Ectodermal cell (in vitro differentiated cells): ENCODE data around the gene SETDB1.
A peak's percentile ranks its signal among the peaks of the same experiment; 100 is the strongest.

Source experiments
- H3K27ac ChIP-seq: 2 replicates; pipeline ENCODE4 v1.7.0; 2013; ENCODE audit warnings: mild to moderate bottlenecking, low read depth, low read length; ENCODE audit not compliant: insufficient read depth, poor library complexity, severe bottlenecking
- H3K27me3 ChIP-seq: 2 replicates; pipeline ENCODE4 v1.7.0; 2013; ENCODE audit warnings: mild to moderate bottlenecking, low read length; ENCODE audit not compliant: insufficient read depth, control insufficient read depth, poor library complexity, severe bottlenecking
- H3K36me3 ChIP-seq: one replicate; pipeline ENCODE4 v1.7.0; 2013; ENCODE audit warnings: low read length; ENCODE audit not compliant: control insufficient read depth, insufficient read depth
- H3K4me1 ChIP-seq: one replicate; pipeline ENCODE4 v1.7.0; 2013; ENCODE audit warnings: low read length; ENCODE audit not compliant: control insufficient read depth, insufficient read depth
- H3K4me3 ChIP-seq: 2 replicates; pipeline ENCODE4 v1.7.0; 2013; ENCODE audit warnings: low read depth, low read length, control low read depth; ENCODE audit not compliant: insufficient read depth
- H3K9me3 ChIP-seq: 2 replicates; pipeline ENCODE4 v1.7.0; 2013; ENCODE audit warnings: mild to moderate bottlenecking, low read length, moderate library complexity; ENCODE audit not compliant: control insufficient read depth
- WGBS, 2 experiments: methylation state at CpG; one replicate each; pipeline ENCODE4 v1.1.7; 2013; ENCODE audit warnings: missing lambda C conversion rate in 2 of 2; 5-methylcytosine and 5-hydroxymethylcytosine counted together

SETDB1 gene

DNA sequence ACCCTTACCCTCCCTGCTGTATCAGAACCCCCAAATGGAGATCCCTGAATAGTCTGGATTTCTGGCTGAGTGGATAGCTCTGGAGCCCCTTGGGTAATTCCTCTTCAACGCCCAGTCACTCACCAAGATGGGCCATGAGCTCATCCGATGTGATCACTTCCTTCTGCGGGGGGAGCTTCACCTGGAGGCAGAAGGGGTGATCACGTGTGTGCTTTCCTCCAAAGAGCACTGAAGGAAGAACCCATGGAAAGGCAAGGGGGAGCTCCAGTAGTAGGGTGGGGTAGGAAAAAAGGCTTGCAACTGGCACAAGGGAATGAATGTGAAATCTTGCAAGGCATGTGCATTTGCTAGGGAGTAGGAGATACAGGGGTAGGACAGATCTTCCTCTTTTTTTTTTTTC is 75.4 kb downstream of the SETDB1 start:
- H3K27me3 ChIP-seq, result no peaks in the 10 kb centered on the region
- H3K9me3 ChIP-seq, result no peaks in the 10 kb centered on the region
- H3K4me3 ChIP-seq, result no peak overlapping the region
- peaks cover 9% of the 10 kb centered on the region for H3K4me1 ChIP-seq
- H3K36me3 ChIP-seq, result no peaks in the 10 kb centered on the region
- H3K27ac ChIP-seq, result no peak overlapping the region
- WGBS, 2 experiments, result 88 to 90% methylated on average over 4 of the region's 4 CpGs

DNA sequence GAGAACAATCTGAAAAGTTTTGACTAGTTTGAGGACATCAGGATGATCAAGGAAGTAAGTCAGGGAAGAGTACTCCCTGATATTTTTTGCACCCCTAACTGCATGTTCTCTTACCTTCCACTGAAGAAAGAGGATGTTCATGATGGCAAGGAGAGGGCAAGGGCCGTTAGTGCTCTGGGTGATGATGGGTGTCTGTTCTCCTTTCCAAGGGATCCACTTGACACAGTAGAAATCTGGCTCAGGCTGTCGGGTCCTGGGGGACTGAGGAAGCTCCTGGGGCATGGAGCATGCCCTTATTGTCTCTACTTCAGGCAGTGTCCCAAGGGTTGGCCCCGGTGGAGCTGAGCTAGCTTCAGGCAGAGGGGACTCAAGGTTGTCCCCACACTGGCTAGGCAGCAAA is 75.9 kb downstream of the SETDB1 start:
- no peak overlapping the region for H3K4me3 ChIP-seq
- H3K27ac ChIP-seq, result no peak overlapping the region
- H3K27me3 ChIP-seq, result no peaks in the 10 kb centered on the region
- H3K4me1 ChIP-seq, result peaks cover 9% of the 10 kb centered on the region
- H3K9me3 ChIP-seq, result no peaks in the 10 kb centered on the region
- 93 to 98% methylated on average over 3 of the region's 3 CpGs for WGBS, 2 experiments
- no peaks in the 10 kb centered on the region for H3K36me3 ChIP-seq

DNA sequence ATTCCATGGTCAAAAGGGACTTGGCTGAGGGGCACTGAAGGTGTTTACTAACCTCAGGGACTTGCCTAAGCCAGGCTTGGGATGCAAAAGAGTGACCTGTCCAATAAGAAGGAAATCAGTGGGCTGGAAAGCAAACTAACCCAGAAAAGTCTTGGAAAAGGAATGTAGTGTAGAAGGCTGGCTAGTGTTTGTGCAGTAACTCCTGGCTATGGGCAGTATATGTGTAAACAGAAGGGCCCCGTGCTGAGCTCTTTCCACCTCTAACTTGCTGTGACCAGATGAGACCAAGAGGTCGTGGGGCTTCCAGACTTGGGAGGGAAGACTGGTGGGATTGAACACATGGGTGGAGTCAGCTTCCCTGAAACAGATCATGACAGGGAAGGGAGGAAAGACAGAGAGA is 76.4 kb downstream of the SETDB1 start:
- Histone ChIP-seq H3K27ac (no peak overlapping the region), H3K4me1 (peaks cover 9% of the 10 kb centered on the region), H3K9me3 (no peaks in the 10 kb centered on the region), H3K27me3 (no peaks in the 10 kb centered on the region), H3K36me3 (no peaks in the 10 kb centered on the region), H3K4me3 (no peak overlapping the region)
- WGBS, 2 experiments, result 78 to 82% methylated on average over 2 of the region's 2 CpGs

DNA sequence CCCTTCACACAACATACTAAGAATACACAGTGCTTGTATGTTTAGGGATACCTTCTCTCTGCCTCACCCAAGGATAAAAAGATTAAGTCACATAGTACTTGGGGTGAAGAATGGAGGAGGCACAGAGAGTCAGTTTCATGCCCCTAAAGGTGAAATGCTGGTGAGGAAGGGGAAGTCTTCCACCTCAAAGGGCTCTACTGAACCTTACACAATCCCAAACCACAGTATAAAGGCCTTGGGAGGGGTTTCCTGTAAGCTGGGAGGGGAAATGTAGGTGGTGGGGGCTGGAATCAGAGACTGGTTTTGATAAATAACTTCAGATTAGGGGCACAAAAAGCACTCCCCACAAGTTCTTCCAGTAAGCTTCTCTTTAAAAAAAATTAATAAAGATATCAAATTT is 77.0 kb downstream of the SETDB1 start:
- no peak overlapping the region for H3K4me3 ChIP-seq
- no peaks in the 10 kb centered on the region for H3K9me3 ChIP-seq
- no peaks in the 10 kb centered on the region for H3K27me3 ChIP-seq
- peaks cover 9% of the 10 kb centered on the region for H3K4me1 ChIP-seq
- H3K27ac ChIP-seq, result no peak overlapping the region
- no peaks in the 10 kb centered on the region for H3K36me3 ChIP-seq

DNA sequence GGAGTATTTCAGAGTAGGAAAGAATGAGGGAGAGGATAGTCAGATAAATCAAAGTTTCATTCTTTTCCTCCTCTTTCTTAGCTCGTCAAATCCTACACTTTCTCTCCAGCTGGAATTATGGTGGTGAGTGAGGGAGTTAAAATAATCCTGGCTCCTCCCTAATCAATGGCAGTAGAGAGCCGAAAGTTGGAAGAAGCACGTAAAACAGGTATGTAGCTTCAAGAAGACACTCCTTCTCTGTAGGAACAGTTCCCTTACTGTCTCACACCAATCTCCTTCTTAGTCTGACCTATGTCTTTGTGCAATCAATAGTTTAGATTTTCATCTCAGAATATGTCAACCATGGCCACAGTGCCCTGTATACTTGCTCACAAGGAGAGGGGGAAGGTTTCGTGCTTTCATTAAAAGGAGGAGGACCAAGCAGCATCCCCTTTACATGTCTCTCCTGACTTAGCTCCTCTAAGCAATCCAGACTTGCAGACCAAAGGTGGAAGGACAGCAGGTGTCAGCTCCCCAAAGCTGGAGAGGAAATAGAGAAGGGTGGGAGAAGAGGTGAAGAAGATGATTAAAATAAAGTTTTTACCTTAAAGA is 79.7 kb downstream of the SETDB1 start:
- no peaks in the 10 kb centered on the region for H3K36me3 ChIP-seq
- WGBS, 2 experiments, result 77 to 80% methylated on average over 3 of the region's 4 CpGs
- H3K27me3 ChIP-seq, result no peaks in the 10 kb centered on the region
- H3K9me3 ChIP-seq, result no peaks in the 10 kb centered on the region
- peaks cover 9% of the 10 kb centered on the region for H3K4me1 ChIP-seq
- no peak overlapping the region for H3K27ac ChIP-seq
- H3K4me3 ChIP-seq, result peak overlapping the region; percentile 38

DNA sequence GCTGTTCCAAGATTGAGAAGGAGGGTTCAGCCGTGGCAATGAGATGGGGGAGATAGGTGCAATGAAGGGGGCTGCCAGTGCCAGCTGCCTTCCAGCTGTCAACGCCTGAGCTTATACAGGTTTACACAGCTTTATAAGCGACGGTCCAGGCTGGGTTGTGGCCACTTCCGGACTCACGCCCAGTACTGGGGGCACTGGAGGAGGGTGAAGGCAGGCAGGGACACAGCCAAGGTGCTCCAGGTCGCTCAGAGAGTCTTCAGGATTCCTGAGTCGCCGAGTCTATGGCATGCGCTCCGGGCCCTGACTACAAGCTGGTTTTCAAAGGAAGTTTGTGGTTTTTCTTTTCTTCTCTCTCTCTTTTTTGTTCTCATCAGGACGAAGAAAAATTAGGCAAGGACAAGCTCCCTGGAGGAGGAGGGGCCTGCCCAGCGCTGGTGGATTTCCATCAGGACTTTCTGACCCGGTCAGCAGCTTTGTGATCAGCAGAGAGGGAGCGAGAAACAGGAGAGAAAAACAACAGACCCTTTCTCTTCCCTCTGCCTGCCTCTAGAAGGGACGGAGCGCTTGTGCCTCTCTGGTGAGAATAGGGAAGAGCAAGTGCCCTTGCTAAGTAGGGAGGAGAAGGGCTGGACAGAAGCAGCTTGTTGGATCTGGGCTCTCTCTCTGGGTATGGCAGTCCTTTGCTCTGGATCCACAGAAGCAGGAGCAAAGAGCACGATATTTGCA is 80.3 kb downstream of the SETDB1 start, which contains the start of gene MINDY1:
MINDY1 (minus strand) TSS at position 576 of the 726 bp plus-strand sequence. CDS start 4,285 bp downstream, outside the sequence.
- 16% methylated on average over 18 of the region's 18 CpGs for WGBS, 2 experiments
- peaks cover 9% of the 10 kb centered on the region for H3K4me1 ChIP-seq
- no peaks in the 10 kb centered on the region for H3K9me3 ChIP-seq
- no peaks in the 10 kb centered on the region for H3K36me3 ChIP-seq
- peak within 1 kb of the TSS; percentile 87 for H3K4me3 ChIP-seq
- H3K27ac ChIP-seq, result peak within 1 kb of the TSS; percentile 93
- no peaks in the 10 kb centered on the region for H3K27me3 ChIP-seq

DNA sequence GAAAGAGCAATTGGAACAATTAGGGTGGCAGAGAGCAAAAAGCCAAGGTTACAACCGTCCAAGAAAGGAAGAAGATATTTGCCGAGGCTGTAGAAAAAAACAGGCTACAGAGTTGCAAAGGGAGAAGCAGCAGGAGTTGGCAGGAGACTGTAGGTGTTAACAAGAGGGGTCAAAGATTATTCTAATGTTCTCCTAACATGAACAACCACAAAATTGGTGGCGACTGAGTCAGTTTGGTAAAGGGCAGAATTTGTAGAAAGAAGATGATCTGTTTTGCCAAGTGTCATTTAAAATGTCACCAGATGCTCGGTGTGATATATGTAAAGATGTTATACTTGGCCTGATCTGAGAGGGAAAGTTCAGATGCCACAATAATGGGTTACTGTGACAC is 81.7 kb downstream of the SETDB1 start:
- Histone ChIP-seq H3K27me3 (no peaks in the 10 kb centered on the region), H3K4me3 (peak overlapping the region; percentile 87), H3K4me1 (peaks cover 9% of the 10 kb centered on the region)

DNA sequence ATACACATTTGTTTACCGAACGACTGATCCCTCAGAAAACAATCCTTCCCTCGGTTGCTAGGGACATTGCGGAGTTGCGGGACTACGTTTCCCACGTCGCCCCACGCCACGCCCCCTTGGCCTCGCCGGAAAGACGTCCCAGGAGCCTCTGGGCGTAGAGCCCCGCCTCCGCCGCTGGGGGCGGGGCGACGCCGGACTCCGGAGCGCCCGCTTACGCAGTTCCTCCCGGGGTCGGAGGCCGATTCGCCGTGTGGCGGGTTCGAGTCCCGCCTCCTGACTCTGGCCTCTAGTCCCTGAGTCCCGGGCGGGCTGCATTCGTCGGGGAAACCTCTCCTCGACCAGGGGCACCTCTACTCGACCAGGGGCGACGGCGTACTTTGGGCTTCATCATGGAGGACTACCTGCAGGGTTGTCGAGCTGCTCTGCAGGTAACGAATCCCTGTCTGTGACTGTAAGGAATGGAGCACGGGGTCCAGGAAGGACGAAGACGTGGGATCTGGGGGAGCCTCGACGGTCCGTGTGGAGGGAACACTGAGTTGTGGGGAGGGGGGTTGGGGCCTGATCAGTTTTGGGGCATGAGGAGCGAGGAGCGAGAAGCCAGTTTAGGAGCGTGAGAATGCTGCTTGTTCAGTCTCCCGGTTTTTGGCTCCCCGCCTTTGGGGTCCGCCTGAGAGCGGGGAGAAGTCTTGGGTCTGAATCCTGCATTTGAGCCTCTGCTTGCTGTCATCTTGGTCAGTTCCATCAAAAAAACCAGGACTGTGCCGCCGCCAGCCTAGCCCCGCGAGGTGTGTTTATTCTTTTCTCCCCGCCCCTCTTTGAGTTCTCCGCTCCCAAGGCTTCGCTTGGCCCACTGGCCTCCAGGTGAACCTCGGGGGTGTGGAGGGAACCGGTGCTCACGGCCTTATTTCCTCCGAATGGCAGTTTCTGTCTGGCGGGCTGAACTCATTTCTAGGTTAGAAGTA is 82.4 kb downstream of the SETDB1 start, which contains the start of gene PRUNE1:
PRUNE1 (plus strand) TSS at position 206 of the 962 bp plus-strand sequence; CDS start at position 390, 184 bp downstream.
- H3K27ac ChIP-seq, result peak within 1 kb of the TSS; percentile 93
- H3K4me1 ChIP-seq, result peaks cover 9% of the 10 kb centered on the region
- H3K9me3 ChIP-seq, result no peaks in the 10 kb centered on the region
- H3K4me3 ChIP-seq, result peak within 1 kb of the TSS; percentile 87
- H3K36me3 ChIP-seq, result no peaks in the 10 kb centered on the region
- H3K27me3 ChIP-seq, result no peaks in the 10 kb centered on the region
- WGBS, 2 experiments, result 2 to 4% methylated on average over 69 of the region's 69 CpGs

More for the DNA sequence above, 81.7 kb downstream of the SETDB1 start:
- WGBS, 2 experiments, result 52 to 53% methylated on average over 4 of the region's 4 CpGs
- Histone ChIP-seq H3K27ac (peak overlapping the region; percentile 93), H3K36me3 (no peaks in the 10 kb centered on the region), H3K9me3 (no peaks in the 10 kb centered on the region)

DNA sequence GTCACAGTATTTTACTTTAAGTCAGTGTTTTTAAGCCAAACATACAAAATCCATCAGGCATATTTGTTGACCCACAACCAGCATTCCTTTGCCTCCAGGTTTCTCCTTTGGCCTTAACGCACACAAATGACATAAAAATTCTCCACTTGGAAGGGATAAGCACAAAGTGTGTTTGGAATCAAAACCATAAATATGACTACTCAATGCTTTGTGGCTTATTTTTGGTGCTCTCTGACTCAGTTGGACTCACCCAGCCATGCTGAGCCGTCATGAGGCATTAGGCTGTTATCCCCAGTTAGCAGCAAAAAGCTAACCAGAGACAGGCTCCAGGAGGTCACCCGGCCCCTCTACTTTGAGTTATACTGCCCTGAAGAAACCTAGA is 83.0 kb downstream of the SETDB1 start:
- Histone ChIP-seq H3K27me3 (no peaks in the 10 kb centered on the region), H3K4me1 (peaks cover 9% of the 10 kb centered on the region), H3K27ac (no peak overlapping the region), H3K4me3 (peak overlapping the region; percentile 87), H3K36me3 (no peaks in the 10 kb centered on the region), H3K9me3 (no peaks in the 10 kb centered on the region)
- 78 to 79% methylated on average over 3 of the region's 3 CpGs for WGBS, 2 experiments
